Amniotic epithelial cell (primary cell): Measurements from ENCODE around the gene SLIT3.

Experiments used
- DNase-seq: peaks from one replicate; pipeline ENCODE4 v3.0.0-alpha.2; 2010; ENCODE audit warnings: low read depth

The SLIT3 gene

DNA sequence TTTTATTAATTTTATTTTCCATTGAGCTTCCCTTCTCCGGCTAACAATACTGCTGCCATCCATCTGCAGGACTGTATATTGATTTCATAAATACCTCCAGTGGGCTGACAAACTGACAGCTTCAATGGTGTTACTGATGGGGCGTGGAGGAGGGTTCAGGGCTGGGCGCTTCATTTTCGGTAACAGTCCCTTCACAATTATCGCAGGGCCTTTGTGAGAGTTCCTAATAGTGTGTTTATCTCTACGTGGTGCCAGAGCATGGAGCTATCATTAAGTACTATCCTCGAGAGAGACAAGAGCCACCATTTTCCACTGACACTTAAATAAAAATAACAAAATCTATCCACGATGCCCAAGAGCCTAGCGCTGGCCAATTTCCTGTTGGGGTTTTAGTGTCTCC is 414.8 kb downstream of the SLIT3 start:
- no peak for DNase-seq

DNA sequence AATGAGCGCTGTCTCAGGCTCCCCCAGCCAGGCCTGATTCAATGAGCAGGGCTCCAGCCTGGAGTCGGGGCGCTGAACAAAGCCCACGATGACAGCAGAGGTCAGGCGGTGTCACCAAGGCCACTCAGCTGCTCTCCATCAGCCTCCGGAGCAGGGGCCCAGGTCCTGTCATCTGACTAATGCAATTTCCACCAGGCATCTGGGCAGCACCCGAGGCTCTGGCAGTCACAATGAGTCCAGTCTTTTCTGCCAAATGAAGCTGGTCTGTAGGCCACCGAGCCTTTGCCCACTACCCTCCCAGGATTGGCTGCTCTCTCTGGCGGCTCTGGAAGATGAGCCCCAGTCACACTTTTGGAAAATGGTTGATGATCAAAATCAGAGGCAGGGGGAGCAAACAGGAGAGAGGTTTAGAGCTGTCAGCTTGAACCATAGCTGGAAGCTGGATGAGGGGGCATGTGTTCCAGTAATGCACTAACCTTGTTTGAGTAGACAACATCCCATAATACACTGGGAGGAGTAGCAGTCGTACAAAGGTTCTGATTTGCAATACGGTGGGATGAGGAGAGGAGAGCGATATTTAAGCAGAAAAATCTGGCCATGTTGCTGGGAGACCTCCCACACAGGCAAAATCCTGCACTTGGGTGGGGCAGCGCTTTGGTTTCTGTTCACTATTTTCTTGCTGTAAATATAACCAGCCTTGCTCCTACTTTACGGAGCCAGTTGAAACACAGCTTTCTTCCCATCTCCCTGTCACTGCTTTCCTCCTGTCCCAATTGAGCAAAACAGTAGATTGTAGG is 415.4 kb downstream of the SLIT3 start:
- DNase-seq, result no peak

DNA sequence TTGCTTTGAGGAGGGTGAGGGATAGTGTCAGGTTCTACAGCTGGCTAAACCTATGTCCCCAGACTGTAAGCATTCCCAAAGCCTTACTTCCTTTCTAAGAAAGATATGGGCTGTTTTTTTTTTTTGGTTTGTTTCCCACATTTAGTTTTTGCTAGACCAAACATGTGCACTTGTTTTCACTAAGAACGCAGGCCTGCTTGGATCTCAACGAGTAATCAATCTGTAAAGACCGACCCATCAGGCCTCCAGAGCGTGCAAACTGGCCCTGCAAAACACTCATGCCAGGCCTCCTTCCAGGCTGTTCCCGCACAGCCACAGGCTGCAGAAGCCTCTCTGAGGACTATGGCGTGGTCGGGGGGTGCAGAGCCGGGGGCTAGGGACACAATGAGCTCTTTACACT is 416.9 kb downstream of the SLIT3 start:
- DNase-seq, result no peak

GRCh38 chr5:168883281-168883741 is 417.6 kb downstream of the SLIT3 start:
- no peak for DNase-seq

DNA sequence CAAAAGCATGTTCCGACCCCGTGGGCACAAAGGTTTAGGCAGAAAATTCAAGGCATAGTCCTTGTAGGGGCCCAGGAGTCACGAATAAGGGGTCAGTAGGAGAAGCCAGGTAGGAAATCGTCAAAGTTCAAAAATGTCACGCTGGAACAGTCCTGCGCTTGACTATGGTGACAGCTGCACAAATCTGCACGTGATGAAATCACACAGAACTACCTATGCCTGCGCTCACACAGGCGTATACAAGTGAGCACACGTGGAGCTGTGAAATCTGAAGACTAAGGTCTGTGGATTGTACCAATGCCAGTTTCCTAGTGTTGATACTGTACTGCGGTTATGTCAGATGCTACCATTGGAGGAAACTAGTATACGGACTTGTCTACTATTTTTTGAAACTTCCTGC is 418.7 kb downstream of the SLIT3 start:
- DNase-seq, result no peak

DNA sequence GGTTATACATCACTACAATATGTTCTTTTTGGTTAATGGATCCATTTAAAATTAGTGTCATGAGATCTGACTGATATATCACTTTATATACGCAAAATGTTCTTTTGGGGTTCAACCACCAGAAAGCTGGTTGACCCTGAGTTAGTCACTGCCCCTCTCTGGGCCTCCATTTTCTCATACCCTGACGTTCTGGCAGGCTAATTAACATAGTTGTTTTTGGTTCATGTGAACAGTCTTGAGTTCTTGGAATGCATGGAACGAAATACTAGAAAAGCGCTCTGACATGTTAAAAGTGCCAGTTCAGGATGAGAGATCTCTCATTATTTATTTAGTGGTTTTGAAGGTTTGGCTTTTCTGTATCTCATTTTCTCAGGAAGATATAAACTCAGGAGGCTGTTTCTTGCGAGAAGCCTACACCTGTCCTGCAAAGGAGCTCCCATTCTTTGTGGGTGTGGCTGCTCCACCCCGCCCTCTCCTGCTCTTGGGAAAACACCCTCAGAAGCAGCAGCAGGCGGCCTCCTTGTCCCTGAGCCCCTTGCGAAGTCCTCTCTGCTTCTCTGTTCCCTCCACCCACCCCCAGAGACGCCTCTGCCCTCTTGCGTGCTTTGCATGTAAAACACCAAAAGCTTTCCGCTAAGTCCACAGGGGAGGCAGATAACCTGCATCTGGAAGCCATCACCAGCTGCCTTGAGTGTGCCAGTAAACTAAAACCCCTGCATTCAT is 419.4 kb downstream of the SLIT3 start:
- DNase-seq, result peak; percentile 10

DNA sequence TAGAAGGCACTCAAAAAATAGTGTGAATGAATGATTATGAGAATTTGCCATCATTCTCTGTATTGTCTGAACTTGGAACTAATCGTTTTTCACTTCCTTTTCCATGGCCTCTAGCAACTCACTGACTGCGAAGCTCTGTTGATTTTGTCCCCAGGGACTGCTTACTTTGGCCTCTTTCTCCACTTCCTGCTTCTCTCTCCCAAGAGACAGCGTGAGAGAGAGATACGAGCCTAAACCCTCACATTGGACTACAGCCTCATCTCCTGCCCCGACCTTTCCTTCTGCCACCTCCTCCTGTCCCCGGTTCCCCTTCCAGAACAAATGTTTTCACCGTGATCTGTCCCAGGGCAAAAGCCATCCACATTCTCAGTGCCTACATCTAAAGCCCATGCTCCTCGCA is 421.0 kb downstream of the SLIT3 start:
- DNase-seq, result no peak

- DNase-seq, result no peak
Measured at GRCh38 chr5:168879331-168879730, 421.6 kb downstream of the SLIT3 start.

GRCh38 chr5:168878135-168878745 is 422.7 kb downstream of the SLIT3 start:
- no peak for DNase-seq

GRCh38 chr5:168877132-168877892 is 423.6 kb downstream of the SLIT3 start:
- no peak for DNase-seq

- DNase-seq, result no peak
Measured at GRCh38 chr5:168876419-168876818, 424.5 kb downstream of the SLIT3 start.

- DNase-seq, result peak; percentile 77
Measured at GRCh38 chr5:168875832-168876231, 425.1 kb downstream of the SLIT3 start.

DNA sequence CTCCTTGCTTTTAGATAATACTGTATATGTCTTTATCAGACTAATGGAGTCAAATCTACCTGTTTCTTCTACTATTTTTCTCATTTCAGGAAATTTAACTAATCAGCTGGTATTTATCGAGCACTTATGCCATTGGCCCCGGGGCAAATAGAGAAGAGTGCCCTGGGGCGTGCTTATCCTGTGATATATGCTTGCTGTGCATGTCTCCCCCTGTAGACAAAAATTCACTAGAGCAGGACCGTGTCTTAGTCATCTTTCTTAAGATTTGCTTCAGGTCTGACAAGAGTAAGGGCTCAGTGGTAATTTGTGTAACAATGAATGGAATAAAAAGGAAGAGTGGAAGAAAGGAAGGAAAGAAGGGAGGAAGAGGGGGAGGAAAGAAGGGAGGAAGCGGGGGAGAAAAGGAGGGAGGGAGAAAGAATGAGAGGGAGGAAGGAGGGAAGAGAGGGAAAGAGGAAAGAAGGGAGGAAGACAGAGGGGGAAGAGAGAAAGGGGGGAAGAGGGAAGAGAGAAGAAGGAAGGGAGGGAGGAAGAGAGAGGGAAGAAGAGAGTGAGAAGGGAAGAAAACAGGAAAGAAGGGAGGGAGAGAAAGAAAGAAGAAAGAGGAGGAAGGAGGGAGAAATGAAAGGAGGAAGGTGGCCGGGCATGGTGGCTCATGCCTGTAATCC is 426.1 kb downstream of the SLIT3 start:
- DNase-seq, result peak; percentile 44

- DNase-seq, result no peak
Measured at GRCh38 chr5:168872246-168872645, 428.7 kb downstream of the SLIT3 start.

- DNase-seq, result no peak
Measured at GRCh38 chr5:168870910-168871309, 430.0 kb downstream of the SLIT3 start.

GRCh38 chr5:168869615-168870227 is 431.2 kb downstream of the SLIT3 start:
- peak; percentile 53 for DNase-seq

- DNase-seq, result no peak
Measured at GRCh38 chr5:168867241-168867640, 433.7 kb downstream of the SLIT3 start.

GRCh38 chr5:168865968-168866367 is 435.0 kb downstream of the SLIT3 start:
- no peak for DNase-seq

DNA sequence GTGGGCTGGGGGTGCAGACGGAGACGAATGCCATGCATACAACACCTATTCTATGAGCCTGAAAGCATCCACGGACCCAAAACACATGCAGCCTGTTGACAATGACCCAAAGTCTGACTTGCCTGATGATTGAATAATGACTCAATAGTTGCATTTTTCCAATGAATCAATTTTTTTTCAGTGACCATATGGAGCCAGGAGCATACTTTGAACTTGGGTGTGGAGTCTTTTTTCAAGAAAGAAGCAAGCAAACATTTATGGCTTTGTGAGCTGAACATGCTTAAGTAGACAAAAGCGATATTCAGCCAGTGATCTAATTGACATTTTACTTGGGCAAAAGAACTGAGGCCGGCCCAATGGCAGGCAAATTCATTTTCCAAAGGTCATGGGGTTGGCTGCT is 437.9 kb downstream of the SLIT3 start:
- no peak for DNase-seq

GRCh38 chr5:168860503-168860902 is 440.4 kb downstream of the SLIT3 start:
- no peak for DNase-seq

GRCh38 chr5:168860081-168860480 is 440.9 kb downstream of the SLIT3 start:
- DNase-seq, result no peak
